SK-N-SH (cell line): ENCODE data around the gene PEX14. TPM values are rescaled to one million over a fixed set of nuclear protein-coding genes. Genes with fewer than 3 reads are reported as not detected.

Experiments
- CTCF ChIA-PET: fragments of 300-600, 350-600 bp; formaldehyde crosslinking; extraction: SDS; loops from one replicate; lab custom pipeline; 2021; lab: Yijun Ruan, JAX
- POLR2A ChIA-PET: fragments of 350-600 bp; sonication (Branson Sonifier 250); formaldehyde crosslinking; extraction: SDS; loops from one replicate; lab custom pipeline; 2020; ENCODE audit warnings: antibody characterized with exemption, inconsistent platforms; lab: Yijun Ruan, JAX
- DNase-seq: peaks from one replicate; pipeline ENCODE4 v3.0.0; 2012
- H2AFZ ChIP-seq: fragments of 200-600 bp; sonication (generic); 2 replicates; pipeline ENCODE4 v1.8.1; 2016; ENCODE audit warnings: antibody characterized with exemption, mild to moderate bottlenecking, low read depth
- H3F3A ChIP-seq: fragments of 200-600 bp; sonication (generic); replicated peaks from 2 replicates; pipeline ENCODE3; 2016; ENCODE audit warnings: antibody characterized with exemption, mild to moderate bottlenecking; ENCODE audit not compliant: insufficient read depth
- H3K27ac ChIP-seq, 2 experiments: fragments of 200-500 bp in 1 of 2; fragments of 200-600 bp in 1 of 2; sonication (Bioruptor generic) in 1 of 2; sonication (generic), shearing (Covaris generic) in 1 of 2; 2 replicates each; pipeline versions ENCODE4 v1.5.1 to v1.6.1; 2014 to 2016; ENCODE audit warnings: low read depth in 2 of 2, inconsistent platforms in 1 of 2, low read length in 1 of 2, mild to moderate bottlenecking in 1 of 2, mixed read lengths in 1 of 2
- H3K27me3 ChIP-seq: fragments of 200-600 bp; sonication (generic), shearing (Covaris generic); 2 replicates; pipeline ENCODE4 v1.6.1; 2016; ENCODE audit warnings: mixed run types; ENCODE audit not compliant: insufficient read depth
- H3K36me3 ChIP-seq, 2 experiments: fragments of 200-500 bp in 1 of 2; fragments of 200-600 bp in 1 of 2; sonication (Bioruptor generic) in 1 of 2; sonication (generic) in 1 of 2; replicated peaks in 1 of 2; 2 replicates each; pipeline versions ENCODE3 to v1.5.1; 2014 to 2016; ENCODE audit warnings: low read length in 1 of 2, mild to moderate bottlenecking in 1 of 2; ENCODE audit not compliant: insufficient read depth in 2 of 2, control insufficient read depth in 1 of 2
- H3K4me1 ChIP-seq, 2 experiments: fragments of 200-500 bp in 1 of 2; fragments of 200-600 bp in 1 of 2; sonication (Bioruptor generic) in 1 of 2; sonication (generic), shearing (Covaris generic) in 1 of 2; 2 replicates each; pipeline versions ENCODE4 v1.5.1 to v1.6.1; 2014 to 2016; ENCODE audit warnings: low read depth in 1 of 2, low read length in 1 of 2, mixed run types in 1 of 2; ENCODE audit not compliant: insufficient read depth in 2 of 2, control insufficient read depth in 1 of 2
- H3K4me2 ChIP-seq: fragments of 200-600 bp; sonication (generic), shearing (Covaris generic); 2 replicates; pipeline ENCODE4 v1.6.1; 2017; ENCODE audit warnings: mixed run types
- H3K4me3 ChIP-seq, 2 experiments: fragments of 200-500 bp in 1 of 2; fragments of 200-600 bp in 1 of 2; sonication (Bioruptor generic) in 1 of 2; sonication (generic), shearing (Covaris generic) in 1 of 2; 2 replicates each; pipeline versions ENCODE4 v1.5.1 to v1.8.1; 2014 to 2016; ENCODE audit warnings: low read depth in 2 of 2, inconsistent platforms in 1 of 2, low read length in 1 of 2, mild to moderate bottlenecking in 1 of 2, mixed read lengths in 1 of 2, moderate library complexity in 1 of 2
- H3K79me2 ChIP-seq: fragments of 200-600 bp; sonication (generic); 2 replicates; pipeline ENCODE4 v1.8.1; 2017; ENCODE audit warnings: mild to moderate bottlenecking; ENCODE audit not compliant: insufficient read depth
- H3K9ac ChIP-seq: fragments of 200-600 bp; sonication (generic); 2 replicates; pipeline ENCODE4 v1.6.1; 2017; ENCODE audit warnings: mixed run types
- H3K9me2 ChIP-seq: fragments of 200-600 bp; sonication (generic); 2 replicates; pipeline ENCODE4 v1.6.1; 2017; ENCODE audit warnings: mixed run types
- H3K9me3 ChIP-seq: fragments of 200-600 bp; sonication (generic); 2 replicates; pipeline ENCODE4 v1.6.1; 2017; ENCODE audit warnings: mixed run types, mild to moderate bottlenecking, moderate library complexity
- H4K20me1 ChIP-seq: fragments of 200-600 bp; sonication (generic); 2 replicates; pipeline ENCODE4 v1.6.1; 2017; ENCODE audit warnings: mild to moderate bottlenecking, mixed run types; ENCODE audit not compliant: insufficient read depth
- CHD2 ChIP-seq: fragments of 150-350 bp; IDR thresholded peaks from 2 replicates; pipeline ENCODE4 v1.6.1; 2018; ENCODE audit warnings: low read length; ENCODE audit not compliant: partially characterized antibody
- ELF1 ChIP-seq: IDR thresholded peaks from 2 replicates; pipeline ENCODE4 v1.4.0; 2012
- EP300 ChIP-seq, 2 experiments: IDR thresholded peaks; 2 replicates each; pipeline versions ENCODE4 v1.4.0 to v1.6.1; 2012; ENCODE audit warnings: borderline replicate concordance in 1 of 2, low read depth in 1 of 2, low read length in 1 of 2
- EZH2phosphoT487 ChIP-seq: fragments of 200-600 bp; sonication (generic); IDR thresholded peaks from 2 replicates; pipeline ENCODE4 v1.6.1; 2017; ENCODE audit warnings: low read depth, mixed run types, mild to moderate bottlenecking, antibody characterized with exemption, moderate library complexity, borderline replicate concordance
- FOXJ3 ChIP-seq: sonication (generic); formaldehyde crosslinking; IDR thresholded peaks from 2 replicates; pipeline ENCODE4 v1.5.1; 2020; ENCODE audit warnings: mild to moderate bottlenecking, missing genetic modification reagents
- JUND ChIP-seq: IDR thresholded peaks from 2 replicates; pipeline ENCODE4 v1.4.0; 2012
- MXI1 ChIP-seq: IDR thresholded peaks from 2 replicates; pipeline ENCODE4 v1.6.1; 2012; ENCODE audit warnings: mild to moderate bottlenecking, low read depth, low read length, improper control_type of control experiment
- NFIC ChIP-seq: IDR thresholded peaks from 2 replicates; pipeline ENCODE4 v1.4.0; 2012; ENCODE audit warnings: borderline replicate concordance
- POLR2AphosphoS5 ChIP-seq: IDR thresholded peaks from 2 replicates; pipeline ENCODE4 v1.6.1; 2012; ENCODE audit warnings: low read depth, low read length
- RFX5 ChIP-seq: IDR thresholded peaks from 2 replicates; pipeline ENCODE4 v1.6.1; 2012; ENCODE audit warnings: mild to moderate bottlenecking, improper control_type of control experiment, low read length
- SIN3A ChIP-seq: IDR thresholded peaks from 2 replicates; pipeline ENCODE4 v1.6.1; 2012; ENCODE audit warnings: low read depth, mild to moderate bottlenecking, low read length, moderate library complexity, borderline replicate concordance
- SMC3 ChIP-seq: IDR thresholded peaks from 2 replicates; pipeline ENCODE4 v1.6.1; 2012; ENCODE audit warnings: low read depth, low read length, improper control_type of control experiment
- YY1 ChIP-seq: IDR thresholded peaks from 2 replicates; pipeline ENCODE4 v1.4.0; 2012; ENCODE audit warnings: low read depth, mild to moderate bottlenecking
- WGBS: methylation state at CpG from one replicate; pipeline ENCODE4 v1.1.6; 2017; ENCODE audit warnings: low lambda C conversion rate; 5-methylcytosine and 5-hydroxymethylcytosine counted together
- polyA plus RNA-seq, 3 experiments: library from polyadenylated mRNA; depleted of rRNA; stranded (reverse); fragments of >200 nt; gene quantifications; 2 replicates each; pipeline ENCODE4 v1.2.3, GENCODE V29; 2012
- TF ChIP-seq, protein P1 (sequence below): fragments of 200-600 bp; sonication (generic); IDR thresholded peaks from 2 replicates; pipeline ENCODE4 v1.6.1; 2017; ENCODE audit warnings: antibody characterized with exemption, mild to moderate bottlenecking, moderate library complexity
- TF ChIP-seq, protein P2 (sequence below): fragments of 150-350 bp; IDR thresholded peaks from 2 replicates; pipeline ENCODE4 v1.6.1; 2017; ENCODE audit warnings: antibody characterized with exemption, low read length, low read depth, borderline replicate concordance

The PEX14 gene
- polyA plus RNA-seq, 1 of the 3 experiments (the other 2 are of a cell fraction): 36.2 TPM

DNA sequence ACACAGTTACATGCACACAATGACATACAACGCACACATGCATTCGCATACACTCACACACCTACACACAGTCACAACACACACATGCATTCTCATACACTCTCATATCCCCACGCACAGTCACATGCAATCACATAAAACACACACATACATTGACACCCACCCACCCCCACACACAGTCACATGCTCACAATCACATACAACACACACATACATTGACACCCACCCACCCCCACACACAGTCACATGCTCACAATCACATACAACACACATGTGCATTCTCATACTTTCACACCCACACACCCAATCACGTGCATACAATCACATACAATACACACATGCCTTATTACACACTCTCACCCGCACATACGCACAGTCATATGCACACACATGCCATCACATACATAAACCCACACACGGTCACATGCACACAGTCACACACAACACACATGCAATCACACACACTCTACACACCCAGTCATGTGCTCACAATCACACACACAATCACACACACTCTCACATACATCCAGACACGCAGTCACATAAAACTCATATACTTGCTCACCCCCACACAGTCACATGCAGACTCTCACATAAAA, 187.4 kb downstream of the PEX14 start:
- Histone ChIP-seq H3K4me3 (no peak overlapping the region), H2AFZ (no peak overlapping the region), H3K9me2 (no peaks in the 10 kb centered on the region), H3K9ac (no peak overlapping the region), H3K4me2 (no peak overlapping the region), H4K20me1 (no peaks in the 10 kb centered on the region), H3K4me1 (peaks cover 0 to 42% of the 10 kb centered on the region in 2 experiments; a peak in 1 of 4 replicates), H3K27me3 (no peaks in the 10 kb centered on the region), H3K36me3 (no peaks in the 10 kb centered on the region), H3K9me3 (no peaks in the 10 kb centered on the region), H3K79me2 (no peaks in the 10 kb centered on the region), H3K27ac (no peak overlapping the region), H3F3A (peaks cover 3% of the 10 kb centered on the region)
- 90% methylated on average over 8 of the region's 8 CpGs for WGBS
- TF ChIP-seq EZH2phosphoT487 (no peak), ELF1 (no peak), MXI1 (no peak), EP300 (IDR thresholded peaks at IDR 0.05; ENCODE audit: borderline replicate concordance in 1 of 2, low read depth in 1 of 2, low read length in 1 of 2) (no peak), SMC3 (no peak), POLR2AphosphoS5 (no peak), SIN3A (no peak), NFIC (no peak), CHD2 (no peak), YY1 (no peak), RFX5 (no peak), FOXJ3 (CRISPR knock-in tag) (no peak), JUND (no peak)
- TF ChIP-seq, protein P1, sequence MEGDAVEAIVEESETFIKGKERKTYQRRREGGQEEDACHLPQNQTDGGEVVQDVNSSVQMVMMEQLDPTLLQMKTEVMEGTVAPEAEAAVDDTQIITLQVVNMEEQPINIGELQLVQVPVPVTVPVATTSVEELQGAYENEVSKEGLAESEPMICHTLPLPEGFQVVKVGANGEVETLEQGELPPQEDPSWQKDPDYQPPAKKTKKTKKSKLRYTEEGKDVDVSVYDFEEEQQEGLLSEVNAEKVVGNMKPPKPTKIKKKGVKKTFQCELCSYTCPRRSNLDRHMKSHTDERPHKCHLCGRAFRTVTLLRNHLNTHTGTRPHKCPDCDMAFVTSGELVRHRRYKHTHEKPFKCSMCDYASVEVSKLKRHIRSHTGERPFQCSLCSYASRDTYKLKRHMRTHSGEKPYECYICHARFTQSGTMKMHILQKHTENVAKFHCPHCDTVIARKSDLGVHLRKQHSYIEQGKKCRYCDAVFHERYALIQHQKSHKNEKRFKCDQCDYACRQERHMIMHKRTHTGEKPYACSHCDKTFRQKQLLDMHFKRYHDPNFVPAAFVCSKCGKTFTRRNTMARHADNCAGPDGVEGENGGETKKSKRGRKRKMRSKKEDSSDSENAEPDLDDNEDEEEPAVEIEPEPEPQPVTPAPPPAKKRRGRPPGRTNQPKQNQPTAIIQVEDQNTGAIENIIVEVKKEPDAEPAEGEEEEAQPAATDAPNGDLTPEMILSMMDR: no peak
- TF ChIP-seq, protein P2, sequence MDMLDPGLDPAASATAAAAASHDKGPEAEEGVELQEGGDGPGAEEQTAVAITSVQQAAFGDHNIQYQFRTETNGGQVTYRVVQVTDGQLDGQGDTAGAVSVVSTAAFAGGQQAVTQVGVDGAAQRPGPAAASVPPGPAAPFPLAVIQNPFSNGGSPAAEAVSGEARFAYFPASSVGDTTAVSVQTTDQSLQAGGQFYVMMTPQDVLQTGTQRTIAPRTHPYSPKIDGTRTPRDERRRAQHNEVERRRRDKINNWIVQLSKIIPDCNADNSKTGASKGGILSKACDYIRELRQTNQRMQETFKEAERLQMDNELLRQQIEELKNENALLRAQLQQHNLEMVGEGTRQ: no peak
- POLR2A ChIA-PET: no interaction called here
- CTCF ChIA-PET: interaction anchor here (0.5 kb wide), 1 partner anchor 264 kb away, joined by 3 read pairs; the partner anchor contains the start of gene PGD
- DNase-seq: no peak
